NCI-H446 treated with DMSO at 0.1 percent for 48 hours (cell line): ENCODE data around the gene LAG3.
"Not testable (repeated sequence)": the region's sequence is repeated elsewhere in the genome, so short reads cannot be mapped to it uniquely, and the experiment has no call there.

Experiments
- DNase-seq: peaks from one replicate; lab custom pipeline; 2025; lab: John Stamatoyannopoulos, UW

LAG3 gene

DNA sequence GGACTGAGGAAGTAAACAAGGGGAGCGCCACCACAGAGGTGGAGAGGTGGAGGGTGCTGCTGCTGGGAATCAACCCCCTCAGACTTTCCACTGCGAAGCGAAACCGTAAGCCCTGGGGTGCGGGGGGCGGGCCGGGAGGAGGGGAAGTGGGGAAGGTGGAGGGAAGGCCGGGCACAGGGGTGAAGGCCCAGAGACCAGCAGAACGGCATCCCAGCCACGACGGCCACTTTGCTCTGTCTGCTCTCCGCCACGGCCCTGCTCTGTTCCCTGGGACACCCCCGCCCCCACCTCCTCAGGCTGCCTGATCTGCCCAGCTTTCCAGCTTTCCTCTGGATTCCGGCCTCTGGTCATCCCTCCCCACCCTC, at the start of gene LAG3:
Gene LAG3 (plus strand): TSS at position 190 of the 365 bp plus-strand sequence. CDS start 333 bp downstream, outside the sequence.
- DNase-seq = no peak

DNA sequence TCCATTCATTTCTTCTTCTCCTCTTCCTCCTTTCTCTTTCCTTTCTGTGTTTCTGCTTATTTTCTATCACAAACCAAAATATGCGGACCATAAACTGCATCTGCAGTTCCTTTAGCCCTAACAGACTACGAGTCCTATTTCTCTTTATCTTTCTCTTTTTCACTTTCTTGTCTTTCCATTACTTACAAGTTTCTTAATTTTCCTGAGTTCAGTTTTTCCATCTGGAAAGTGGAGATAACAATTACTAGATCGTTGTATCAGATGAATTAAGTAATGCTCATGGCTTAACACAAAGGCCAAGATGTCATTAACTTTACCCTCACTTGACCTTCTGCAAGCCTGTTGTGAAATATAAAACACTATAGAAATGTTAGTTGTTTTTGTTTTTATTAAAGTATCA, 49.5 kb upstream of the LAG3 start:
- DNase-seq = no peak

DNA sequence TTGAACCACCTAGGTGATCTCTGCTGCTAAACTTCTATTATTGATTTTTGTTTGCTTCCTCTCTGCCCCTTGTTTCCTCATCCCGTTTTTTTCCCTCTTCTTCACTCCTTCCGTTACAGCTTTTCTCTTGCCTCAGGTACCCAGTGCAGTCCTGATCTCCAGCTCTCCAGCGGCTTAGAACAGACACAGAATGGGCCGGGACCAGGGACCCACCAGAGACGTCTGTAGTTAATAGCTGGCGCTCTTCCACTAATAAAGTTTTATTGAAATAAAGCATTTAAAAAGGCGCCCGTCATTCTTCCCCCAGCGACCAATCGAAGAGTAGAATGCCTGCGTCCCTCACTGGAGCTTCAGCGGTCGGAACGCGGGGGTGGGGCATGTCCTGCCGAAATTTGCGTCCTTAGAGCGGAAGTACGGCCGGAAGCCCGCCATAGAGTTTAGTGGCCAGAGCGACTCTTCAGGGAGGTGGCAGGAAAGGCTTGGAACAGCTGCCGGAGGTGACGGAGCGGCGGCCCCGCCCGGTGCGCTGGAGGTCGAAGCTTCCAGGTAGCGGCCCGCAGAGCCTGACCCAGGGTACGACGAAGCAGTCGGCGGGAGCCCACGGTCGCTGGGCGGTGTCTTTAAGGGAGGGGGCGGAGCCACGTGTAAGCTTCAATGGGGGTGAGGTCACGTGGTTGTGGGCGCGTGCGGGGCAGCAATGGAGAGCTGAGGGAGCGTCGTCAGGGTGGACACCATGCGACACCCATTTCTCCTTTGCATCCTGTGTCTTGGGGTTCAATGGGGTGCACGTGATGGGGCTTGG, 48.5 kb upstream of the LAG3 start, which contains the start of gene COPS7A:
Gene COPS7A (plus strand): TSS at position 440 of the 802 bp plus-strand sequence. CDS start 611 bp downstream, outside the sequence.
- peak; percentile 99 for DNase-seq

DNA sequence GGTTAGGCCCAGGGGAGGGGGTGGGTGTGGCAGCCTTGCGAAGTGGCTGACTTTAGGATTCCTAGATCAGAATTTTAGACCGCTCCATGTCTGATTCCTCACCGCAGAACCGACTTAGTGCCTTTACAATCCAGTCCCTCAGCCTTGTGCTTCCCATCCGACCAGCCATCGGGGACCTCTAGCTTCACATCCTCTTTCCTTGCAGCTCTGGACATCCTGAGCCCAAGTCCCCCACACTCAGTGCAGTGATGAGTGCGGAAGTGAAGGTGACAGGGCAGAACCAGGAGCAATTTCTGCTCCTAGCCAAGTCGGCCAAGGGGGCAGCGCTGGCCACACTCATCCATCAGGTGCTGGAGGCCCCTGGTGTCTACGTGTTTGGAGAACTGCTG, 47.9 kb upstream of the LAG3 start:
- DNase-seq = no peak

DNA sequence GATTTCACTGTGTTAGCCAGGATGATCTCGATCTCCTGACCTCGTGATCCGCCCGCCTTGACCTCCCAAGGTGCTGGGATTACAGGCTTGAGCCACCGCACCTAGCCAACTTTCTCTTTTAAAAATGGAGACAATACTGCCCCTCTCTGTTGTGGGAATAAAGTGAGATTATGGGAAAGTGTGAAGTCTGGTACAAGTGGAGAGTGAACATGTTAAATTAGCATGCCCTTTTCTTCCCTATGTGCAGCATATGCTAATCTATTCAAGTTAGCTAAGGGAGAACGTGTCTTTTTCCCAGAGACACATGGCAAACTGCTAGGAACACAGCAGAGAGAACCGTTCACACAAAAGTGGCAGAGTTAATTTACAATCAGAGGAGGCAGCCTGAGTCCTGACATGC, 47.0 kb upstream of the LAG3 start:
- no peak for DNase-seq

GRCh38 chr12:6729186-6729585, 43.1 kb upstream of the LAG3 start:
- DNase-seq = no peak

GRCh38 chr12:6730169-6730568, 42.2 kb upstream of the LAG3 start:
- no peak for DNase-seq

DNA sequence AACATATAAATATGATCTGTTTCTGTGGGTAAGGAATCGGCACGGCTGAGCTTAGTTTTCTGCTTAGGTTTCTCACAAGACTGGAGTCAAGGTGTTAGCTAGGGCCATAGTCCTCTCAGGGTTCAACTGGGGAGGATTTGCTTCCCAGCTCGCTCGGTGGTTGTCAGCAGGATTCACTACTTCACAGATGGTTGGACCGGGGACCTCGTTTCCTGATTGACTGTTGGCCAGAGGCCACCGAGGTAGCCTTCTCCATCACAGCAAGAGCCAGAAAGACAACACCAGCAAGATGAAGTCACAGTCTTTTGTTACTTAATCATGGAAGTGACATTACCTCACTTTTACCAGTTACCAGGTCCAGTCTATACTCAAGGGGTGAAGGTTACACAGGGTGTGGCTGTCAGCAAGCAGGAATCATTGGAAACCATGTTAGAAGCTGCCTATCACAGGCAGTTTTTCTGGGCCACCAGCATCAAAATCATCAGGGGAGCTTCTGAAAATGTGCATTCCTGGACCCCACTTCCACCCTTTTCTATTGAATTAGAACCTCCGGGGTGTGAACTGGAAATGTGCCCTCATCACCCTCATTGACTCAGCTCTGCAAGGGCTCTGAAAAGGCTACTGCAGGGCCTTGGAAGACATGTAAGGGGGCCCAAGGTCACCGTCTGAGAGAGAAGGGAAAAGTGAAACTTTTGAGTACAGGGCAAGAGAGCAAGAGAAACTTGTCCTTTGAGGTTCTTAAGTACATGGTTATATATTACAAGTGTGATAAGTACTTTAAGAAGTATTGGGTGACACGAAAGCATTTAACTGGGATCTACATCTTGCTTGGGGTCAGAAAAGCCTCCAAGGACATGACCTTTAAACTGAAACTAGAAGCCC, 37.6 kb upstream of the LAG3 start:
- DNase-seq = no peak

GRCh38 chr12:6735448-6736191, 36.7 kb upstream of the LAG3 start:
- no peak for DNase-seq

- DNase-seq = no peak
Measured at GRCh38 chr12:6736754-6737153, 35.6 kb upstream of the LAG3 start.

GRCh38 chr12:6742080-6742479, 30.2 kb upstream of the LAG3 start:
- not testable (repeated sequence) for DNase-seq

DNA sequence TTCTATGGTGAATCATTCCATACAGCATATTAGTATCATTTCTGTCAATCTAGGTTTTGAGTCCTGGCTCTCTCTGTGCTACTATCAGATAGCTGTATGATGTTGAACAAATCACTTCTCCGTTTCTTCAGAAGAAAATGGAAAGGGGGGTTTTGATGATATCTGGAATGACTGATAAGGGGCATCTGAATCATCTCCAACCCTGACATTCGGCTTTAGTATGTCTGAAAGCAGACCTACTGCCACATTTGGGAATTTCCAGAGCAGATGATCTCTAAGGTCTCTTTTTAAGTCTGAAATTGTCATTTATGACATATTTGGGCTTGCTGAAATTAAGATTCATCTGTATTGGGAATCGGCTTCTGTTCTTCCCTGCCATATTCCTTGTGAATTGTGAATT, 29.5 kb upstream of the LAG3 start:
- no peak for DNase-seq

DNA sequence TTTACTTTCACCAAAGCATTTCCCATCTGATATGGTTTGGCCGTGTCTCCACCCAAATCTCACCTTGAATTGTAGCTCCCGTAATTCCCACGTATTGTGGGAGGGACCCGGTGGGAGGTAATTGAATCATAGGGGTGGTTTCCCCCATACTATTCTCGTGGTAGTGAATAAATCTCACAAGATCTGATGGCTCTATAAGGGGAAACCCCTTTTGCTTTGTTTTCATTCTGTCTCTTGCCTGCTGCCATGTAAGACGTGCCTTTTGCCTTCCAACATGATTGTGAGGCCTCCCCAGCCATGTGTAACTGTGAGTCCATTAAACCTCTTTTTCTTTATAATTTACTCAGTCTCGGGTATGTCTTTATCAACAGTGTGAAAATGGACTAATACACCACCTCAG, 29.0 kb upstream of the LAG3 start:
- not testable (repeated sequence) for DNase-seq

- no peak for DNase-seq
Measured at GRCh38 chr12:6745741-6746525, 26.4 kb upstream of the LAG3 start.

GRCh38 chr12:6747216-6747615, 25.1 kb upstream of the LAG3 start:
- DNase-seq = no peak

DNA sequence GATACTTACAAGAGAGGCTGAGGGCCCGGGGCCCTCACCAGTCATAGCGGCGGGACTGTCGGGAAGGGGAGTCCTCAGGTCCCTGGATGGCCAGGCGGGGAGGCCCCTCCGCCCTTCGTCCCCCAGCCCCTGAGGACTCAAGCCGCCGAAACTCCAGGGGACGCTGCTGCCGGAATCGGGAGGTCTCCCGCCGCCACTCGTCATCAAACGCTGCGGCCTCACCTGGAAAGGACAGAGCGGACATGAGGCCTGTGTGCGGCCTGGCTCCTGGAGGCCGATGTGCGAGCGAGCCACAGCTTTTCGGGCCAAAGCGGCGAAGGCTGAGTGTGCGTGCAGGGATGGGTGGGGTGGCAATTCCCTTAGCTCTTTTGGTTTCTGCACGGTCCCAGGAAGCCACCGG, 23.6 kb upstream of the LAG3 start:
- DNase-seq = no peak

DNA sequence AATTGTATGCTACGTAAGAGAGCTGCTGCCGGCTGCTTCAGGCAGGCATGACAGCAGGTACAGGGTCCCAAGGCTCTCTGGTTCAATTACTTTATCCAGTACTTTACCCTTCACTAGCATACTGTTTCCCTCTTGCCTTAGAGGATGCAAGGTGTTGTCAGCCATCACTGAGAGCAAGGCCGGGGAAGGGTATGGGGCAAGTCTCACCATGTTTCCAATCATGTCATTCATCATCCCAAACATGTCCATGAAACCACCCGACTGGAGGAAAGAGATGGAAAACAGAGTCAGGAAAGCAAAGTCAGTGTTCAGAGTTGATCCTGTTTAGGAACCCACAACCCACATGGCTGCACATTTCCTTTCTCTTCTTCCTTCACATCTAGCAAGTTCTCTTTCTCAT, 21.8 kb upstream of the LAG3 start:
- no peak for DNase-seq

DNA sequence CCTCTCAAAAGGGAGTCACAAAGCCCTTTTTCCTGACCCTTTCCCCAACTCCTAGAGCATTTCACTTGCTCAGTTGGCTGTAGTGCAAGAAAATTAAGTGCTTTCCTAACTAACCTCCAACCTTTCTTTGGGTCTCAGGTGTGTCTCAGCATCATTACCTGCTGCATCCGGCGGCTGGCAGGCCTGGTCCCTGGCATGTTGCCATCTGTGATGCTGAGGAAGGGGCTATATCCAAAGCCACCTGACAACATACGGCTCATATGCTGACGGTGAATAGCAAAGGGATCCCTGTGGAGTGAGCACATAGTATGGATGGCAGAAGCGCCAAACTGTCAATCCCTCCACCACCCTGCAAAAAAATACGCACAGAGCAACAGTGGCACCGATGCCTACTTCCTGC, 20.6 kb upstream of the LAG3 start:
- no peak for DNase-seq

GRCh38 chr12:6752167-6752920, 20.0 kb upstream of the LAG3 start:
- no peak for DNase-seq

DNA sequence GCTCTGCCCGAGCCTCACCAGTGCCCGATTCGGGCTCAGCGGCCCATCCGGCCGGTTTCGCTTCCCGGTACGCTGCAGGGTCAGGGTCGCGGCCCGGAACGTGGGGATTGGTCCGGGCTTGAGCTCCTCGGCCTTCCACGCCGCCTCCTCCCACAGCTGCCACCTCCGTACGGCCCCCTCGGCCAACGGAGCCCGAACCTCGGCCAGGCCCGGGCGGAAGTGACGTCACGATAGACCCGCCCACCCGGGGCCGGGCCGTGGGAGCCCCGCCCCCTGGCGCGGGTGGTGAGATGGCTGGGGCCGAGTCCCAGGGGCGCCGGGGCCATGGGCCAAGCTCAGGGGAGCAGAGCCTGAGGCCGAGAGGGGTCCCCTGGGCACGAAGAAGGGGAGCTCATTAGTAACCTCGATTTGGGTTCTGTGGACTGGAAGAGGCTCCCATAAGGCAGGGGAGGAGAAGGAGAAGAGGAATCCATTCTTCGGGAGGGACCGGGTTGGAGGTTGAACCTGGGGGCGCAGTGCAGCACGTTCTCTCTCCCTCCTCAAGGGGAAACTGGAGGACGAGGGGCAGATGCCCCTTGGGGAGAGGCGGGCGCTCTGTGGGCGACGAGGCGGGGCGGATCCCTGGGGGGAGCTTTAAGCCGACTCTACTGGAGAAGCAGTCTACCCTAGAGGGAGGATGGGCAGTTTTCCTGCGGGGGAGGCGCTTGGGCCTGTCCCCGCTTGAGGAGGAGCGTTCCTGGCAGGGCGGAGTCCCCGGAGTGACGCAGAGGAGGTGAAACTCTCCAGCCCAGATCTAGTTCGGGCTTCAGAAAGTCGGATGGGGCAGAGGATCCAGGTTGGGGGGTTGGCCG, 19.2 kb upstream of the LAG3 start, which contains the start of gene MLF2:
Gene MLF2 (minus strand): TSS at position 221 of the 851 bp plus-strand sequence. CDS start 807 bp downstream, outside the sequence.
- peak; percentile 98 for DNase-seq
